Measurements from ENCODE around the gene TRIM54.
"Not testable (repeated sequence)": the region's sequence is repeated elsewhere in the genome, so short reads cannot be mapped to it uniquely, and the experiment has no call there.

TRIM54 gene

GRCh38 chr2:27324720-27325119 is 42.5 kb downstream of the TRIM54 start:
- no peak overlapping the region for H3K4me3 Mint-ChIP-seq
- peak overlapping the region; percentile 46 for H3K27ac Mint-ChIP-seq
- peaks cover 37% of the 10 kb centered on the region for H3K36me3 Mint-ChIP-seq (ENCODE audit: low read depth)
- no peaks in the 10 kb centered on the region for H3K27me3 Mint-ChIP-seq
- H3K9me3 Mint-ChIP-seq, result no peaks in the 10 kb centered on the region
- peaks cover 25% of the 10 kb centered on the region for H3K4me1 Mint-ChIP-seq (ENCODE audit: low read depth)

- Mint-ChIP-seq H3K4me3 (no peak overlapping the region), H3K27ac (no peak overlapping the region), H3K4me1 (ENCODE audit: low read depth) (no peaks in the 10 kb centered on the region), H3K9me3 (no peaks in the 10 kb centered on the region), H3K27me3 (no peaks in the 10 kb centered on the region), H3K36me3 (ENCODE audit: low read depth) (peaks cover 51% of the 10 kb centered on the region)
These were observed 53.1 kb downstream of the TRIM54 start for GRCh38 chr2:27335311-27335710.

- Mint-ChIP-seq H3K27me3 (no peaks in the 10 kb centered on the region), H3K4me3 (no peak overlapping the region), H3K27ac (no peak overlapping the region), H3K4me1 (ENCODE audit: low read depth) (no peaks in the 10 kb centered on the region), H3K36me3 (ENCODE audit: low read depth) (peaks cover 54% of the 10 kb centered on the region), H3K9me3 (no peaks in the 10 kb centered on the region)
These were observed 53.9 kb downstream of the TRIM54 start for GRCh38 chr2:27336173-27336572.

- Mint-ChIP-seq H3K36me3 (ENCODE audit: low read depth) (peaks cover 28% of the 10 kb centered on the region), H3K9me3 (no peaks in the 10 kb centered on the region), H3K4me3 (no peak overlapping the region), H3K27ac (no peak overlapping the region), H3K27me3 (no peaks in the 10 kb centered on the region), H3K4me1 (ENCODE audit: low read depth) (peaks cover 14% of the 10 kb centered on the region)
These were observed 65.4 kb downstream of the TRIM54 start for GRCh38 chr2:27347641-27348040.

GRCh38 chr2:27350106-27350693 is 68.0 kb downstream of the TRIM54 start:
- Mint-ChIP-seq H3K4me3 (no peak overlapping the region), H3K27me3 (no peaks in the 10 kb centered on the region), H3K27ac (no peak overlapping the region), H3K4me1 (ENCODE audit: low read depth) (peaks cover 37% of the 10 kb centered on the region), H3K9me3 (no peaks in the 10 kb centered on the region), H3K36me3 (ENCODE audit: low read depth) (peaks cover 18% of the 10 kb centered on the region)

- peaks cover 25% of the 10 kb centered on the region for H3K36me3 Mint-ChIP-seq (ENCODE audit: low read depth)
- no peaks in the 10 kb centered on the region for H3K9me3 Mint-ChIP-seq
- H3K4me3 Mint-ChIP-seq, result peak overlapping the region; percentile 22
- peaks cover 45% of the 10 kb centered on the region for H3K4me1 Mint-ChIP-seq (ENCODE audit: low read depth)
- peak overlapping the region; percentile 33 for H3K27ac Mint-ChIP-seq
- no peaks in the 10 kb centered on the region for H3K27me3 Mint-ChIP-seq
These were observed 69.8 kb downstream of the TRIM54 start for GRCh38 chr2:27351802-27352598.

GRCh38 chr2:27353386-27353761 is 71.1 kb downstream of the TRIM54 start:
- H3K9me3 Mint-ChIP-seq, H3K27ac Mint-ChIP-seq, H3K4me3 Mint-ChIP-seq, H3K27me3 Mint-ChIP-seq: not testable (repeated sequence)
- Mint-ChIP-seq H3K36me3 (ENCODE audit: low read depth) (peaks cover 32% of the 10 kb centered on the region), H3K4me1 (ENCODE audit: low read depth) (peaks cover 54% of the 10 kb centered on the region)

GRCh38 chr2:27353762-27354596 is 71.8 kb downstream of the TRIM54 start:
- Mint-ChIP-seq H3K27ac (no peak overlapping the region), H3K4me3 (peak overlapping the region; percentile 5)

GRCh38 chr2:27354597-27354927 is 72.3 kb downstream of the TRIM54 start:
- H3K9me3 Mint-ChIP-seq, result no peaks in the 10 kb centered on the region
- H3K4me3 Mint-ChIP-seq, result peak overlapping the region; percentile 99
- peaks cover 31% of the 10 kb centered on the region for H3K36me3 Mint-ChIP-seq (ENCODE audit: low read depth)
- H3K27ac Mint-ChIP-seq, result no peak overlapping the region
- no peaks in the 10 kb centered on the region for H3K27me3 Mint-ChIP-seq
- H3K4me1 Mint-ChIP-seq (ENCODE audit: low read depth), result peaks cover 59% of the 10 kb centered on the region

More at GRCh38 chr2:27353762-27354596, 71.8 kb downstream of the TRIM54 start:
- no peaks in the 10 kb centered on the region for H3K9me3 Mint-ChIP-seq
- H3K4me1 Mint-ChIP-seq (ENCODE audit: low read depth), result peaks cover 59% of the 10 kb centered on the region
- no peaks in the 10 kb centered on the region for H3K27me3 Mint-ChIP-seq
- peaks cover 36% of the 10 kb centered on the region for H3K36me3 Mint-ChIP-seq (ENCODE audit: low read depth)

- Mint-ChIP-seq H3K4me1 (ENCODE audit: low read depth) (peaks cover 59% of the 10 kb centered on the region), H3K27me3 (no peaks in the 10 kb centered on the region), H3K36me3 (ENCODE audit: low read depth) (peaks cover 29% of the 10 kb centered on the region), H3K9me3 (no peaks in the 10 kb centered on the region), H3K4me3 (peak overlapping the region; percentile 99), H3K27ac (peak overlapping the region; percentile 99)
These were observed 73.8 kb downstream of the TRIM54 start for GRCh38 chr2:27356056-27356381.

GRCh38 chr2:27356382-27357181 is 74.4 kb downstream of the TRIM54 start, which contains the start of gene GTF3C2:
TSS of gene GTF3C2 (minus strand) at chr2:27356764. CDS start at chr2:27343554, 13,210 bp downstream.
- Mint-ChIP-seq H3K4me3 (peak within 1 kb of the TSS; percentile 99), H3K4me1 (ENCODE audit: low read depth) (peaks cover 55% of the 10 kb centered on the region), H3K27ac (peak within 1 kb of the TSS; percentile 99), H3K9me3 (no peaks in the 10 kb centered on the region), H3K27me3 (no peaks in the 10 kb centered on the region), H3K36me3 (ENCODE audit: low read depth) (peaks cover 31% of the 10 kb centered on the region)

Data from stimulated activated naive CD8-positive, alpha-beta T cell treated with anti-CD3 and anti-CD28 coated beads, Interleukin-15, Interleukin-2, amounts not matched to agents 100 ng/mL and 50 ng/mL, for 24 hours (primary cell).